ENCODE measurements around the gene MCF2.
"Not testable (repeated sequence)": the region's sequence is repeated elsewhere in the genome, so short reads cannot be mapped to it uniquely, and the experiment has no call there.

MCF2 gene

DNA sequence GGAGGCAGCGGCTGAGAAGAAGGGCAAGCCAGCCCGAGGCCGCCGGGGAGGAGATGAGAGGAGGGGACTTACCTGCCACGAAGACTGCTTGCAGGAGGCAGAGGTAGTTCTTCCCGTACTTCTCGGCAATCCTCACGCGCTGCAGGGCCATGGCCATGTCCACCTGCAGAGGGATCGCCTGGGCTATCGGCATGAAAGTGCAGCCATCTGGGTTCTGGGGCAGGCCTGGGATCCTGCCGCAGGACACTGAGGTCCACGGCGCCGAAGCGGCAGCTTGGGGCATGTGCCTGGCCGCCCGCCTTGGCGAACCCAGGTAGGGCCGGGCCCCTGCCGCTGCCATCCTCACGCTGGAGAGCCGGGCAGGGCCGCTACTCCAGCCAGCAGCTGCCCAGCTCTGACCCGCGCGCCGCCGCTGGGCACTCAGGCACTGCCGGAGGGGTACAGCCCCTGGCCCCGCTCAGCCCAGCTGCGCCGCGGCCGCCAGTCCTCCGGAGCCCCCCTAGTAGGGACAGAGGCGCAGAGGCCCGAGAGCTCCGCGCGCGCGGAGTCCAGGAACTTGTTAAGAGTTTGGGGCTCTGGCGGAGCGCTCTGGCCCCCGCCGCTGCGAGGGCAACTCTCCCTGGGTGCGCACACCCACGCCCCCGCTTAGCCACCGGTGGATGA is 16.0 kb downstream of the MCF2 start:
- peak; percentile 15 for DNase-seq (ENCODE audit: low spot score)
- TF ChIP-seq, protein P1, sequence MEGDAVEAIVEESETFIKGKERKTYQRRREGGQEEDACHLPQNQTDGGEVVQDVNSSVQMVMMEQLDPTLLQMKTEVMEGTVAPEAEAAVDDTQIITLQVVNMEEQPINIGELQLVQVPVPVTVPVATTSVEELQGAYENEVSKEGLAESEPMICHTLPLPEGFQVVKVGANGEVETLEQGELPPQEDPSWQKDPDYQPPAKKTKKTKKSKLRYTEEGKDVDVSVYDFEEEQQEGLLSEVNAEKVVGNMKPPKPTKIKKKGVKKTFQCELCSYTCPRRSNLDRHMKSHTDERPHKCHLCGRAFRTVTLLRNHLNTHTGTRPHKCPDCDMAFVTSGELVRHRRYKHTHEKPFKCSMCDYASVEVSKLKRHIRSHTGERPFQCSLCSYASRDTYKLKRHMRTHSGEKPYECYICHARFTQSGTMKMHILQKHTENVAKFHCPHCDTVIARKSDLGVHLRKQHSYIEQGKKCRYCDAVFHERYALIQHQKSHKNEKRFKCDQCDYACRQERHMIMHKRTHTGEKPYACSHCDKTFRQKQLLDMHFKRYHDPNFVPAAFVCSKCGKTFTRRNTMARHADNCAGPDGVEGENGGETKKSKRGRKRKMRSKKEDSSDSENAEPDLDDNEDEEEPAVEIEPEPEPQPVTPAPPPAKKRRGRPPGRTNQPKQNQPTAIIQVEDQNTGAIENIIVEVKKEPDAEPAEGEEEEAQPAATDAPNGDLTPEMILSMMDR (IDR thresholded peaks at IDR 0.05; ENCODE audit: extremely low read depth, insufficient read depth, missing control alignments), result no peak
- in situ Hi-C loops (cut with MboI; ENCODE audit: low pct_unique_long_range_greater_than_20kb, low sequenced_read_pairs, unreplicated experiment), result no loop called here

DNA sequence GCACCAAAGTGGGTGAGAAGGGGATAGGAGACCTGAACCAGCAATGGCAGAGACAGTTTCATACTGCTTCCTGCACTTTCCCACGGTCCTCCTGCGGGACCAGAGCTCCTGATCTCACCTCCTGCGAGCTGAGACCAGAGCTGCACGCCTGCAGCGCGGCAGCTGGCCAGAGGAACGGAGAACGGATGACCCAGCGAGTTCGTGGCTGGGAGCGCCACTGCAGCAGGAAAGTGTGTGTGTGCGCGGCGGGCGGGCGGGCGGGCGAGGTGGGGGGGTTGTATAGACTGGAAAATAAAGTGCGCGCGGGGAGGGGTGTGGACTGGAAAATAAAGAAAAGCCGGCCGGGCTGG is 16.5 kb downstream of the MCF2 start:
- TF ChIP-seq, protein P1 (IDR thresholded peaks at IDR 0.05; ENCODE audit: extremely low read depth, insufficient read depth, missing control alignments), result no peak
- in situ Hi-C loops (cut with MboI; ENCODE audit: low pct_unique_long_range_greater_than_20kb, low sequenced_read_pairs, unreplicated experiment), result no loop called here
- no peak for DNase-seq (ENCODE audit: low spot score)

DNA sequence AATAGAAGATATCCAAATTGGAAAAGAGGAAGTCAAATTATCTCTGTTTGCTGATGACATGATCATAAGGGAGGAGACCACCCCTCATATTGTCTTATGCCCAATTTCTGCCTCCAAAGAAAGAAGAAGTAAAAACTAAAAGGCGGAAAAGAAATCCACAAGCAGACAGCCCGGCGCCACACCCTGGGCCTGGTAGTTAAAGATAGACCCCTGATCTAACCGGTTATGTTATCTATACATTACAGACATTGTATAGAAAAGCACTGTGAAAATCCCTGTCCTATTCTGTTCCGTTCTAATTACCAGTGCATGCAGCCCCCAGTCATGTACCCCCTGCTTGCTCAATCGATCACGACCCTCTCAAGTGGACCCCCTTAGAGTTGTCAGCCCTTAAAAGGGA is 22.8 kb downstream of the MCF2 start:
- DNase-seq (ENCODE audit: low spot score); in situ Hi-C loops (cut with MboI; ENCODE audit: low pct_unique_long_range_greater_than_20kb, low sequenced_read_pairs, unreplicated experiment): not testable (repeated sequence)

DNA sequence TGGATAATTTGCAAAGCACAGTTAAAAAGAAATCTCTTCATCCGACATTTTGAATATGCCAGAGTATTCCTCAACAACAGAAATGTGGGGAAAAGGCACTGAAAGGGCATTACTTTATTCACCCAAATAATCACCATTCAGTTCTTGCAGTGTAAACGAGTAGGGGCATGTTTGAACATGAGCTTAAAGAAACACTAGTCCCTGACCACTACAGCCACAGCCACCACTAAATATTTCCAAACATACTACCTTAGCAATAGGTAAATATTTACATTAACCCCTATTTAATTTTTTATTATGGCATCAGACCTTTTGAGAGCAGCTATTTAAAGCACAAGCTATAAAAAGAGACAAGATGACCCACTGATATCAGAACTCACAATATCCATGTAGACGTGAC is 27.6 kb downstream of the MCF2 start:
- DNase-seq (ENCODE audit: low spot score), result no peak
- TF ChIP-seq, protein P1 (IDR thresholded peaks at IDR 0.05; ENCODE audit: extremely low read depth, insufficient read depth, missing control alignments), result no peak
- in situ Hi-C loops (cut with MboI; ENCODE audit: low pct_unique_long_range_greater_than_20kb, low sequenced_read_pairs, unreplicated experiment), result no loop called here

DNA sequence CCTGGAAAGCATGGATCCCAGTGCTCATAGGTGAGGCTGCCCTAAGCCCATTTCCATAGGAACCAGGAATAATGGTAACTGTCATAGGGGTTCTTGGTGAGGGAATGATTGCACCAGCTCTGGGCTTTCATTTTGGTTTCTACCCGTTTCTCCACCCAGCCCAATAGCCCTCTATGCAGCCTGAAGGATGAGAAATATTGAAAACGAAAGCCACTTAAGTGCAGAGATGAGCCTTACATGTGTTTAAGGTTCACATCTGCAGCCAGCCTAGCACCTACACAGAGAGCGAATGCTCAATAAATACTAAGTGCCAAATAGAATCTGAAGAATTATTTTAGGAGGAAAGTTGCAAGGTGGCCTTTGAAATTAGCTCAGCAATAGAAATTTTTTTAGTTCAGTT is 60.4 kb downstream of the MCF2 start:
- DNase-seq (ENCODE audit: low spot score), result peak; percentile 14
- in situ Hi-C loops (cut with MboI; ENCODE audit: low pct_unique_long_range_greater_than_20kb, low sequenced_read_pairs, unreplicated experiment), result no loop called here
- TF ChIP-seq, protein P1 (IDR thresholded peaks at IDR 0.05; ENCODE audit: extremely low read depth, insufficient read depth, missing control alignments), result no peak

DNA sequence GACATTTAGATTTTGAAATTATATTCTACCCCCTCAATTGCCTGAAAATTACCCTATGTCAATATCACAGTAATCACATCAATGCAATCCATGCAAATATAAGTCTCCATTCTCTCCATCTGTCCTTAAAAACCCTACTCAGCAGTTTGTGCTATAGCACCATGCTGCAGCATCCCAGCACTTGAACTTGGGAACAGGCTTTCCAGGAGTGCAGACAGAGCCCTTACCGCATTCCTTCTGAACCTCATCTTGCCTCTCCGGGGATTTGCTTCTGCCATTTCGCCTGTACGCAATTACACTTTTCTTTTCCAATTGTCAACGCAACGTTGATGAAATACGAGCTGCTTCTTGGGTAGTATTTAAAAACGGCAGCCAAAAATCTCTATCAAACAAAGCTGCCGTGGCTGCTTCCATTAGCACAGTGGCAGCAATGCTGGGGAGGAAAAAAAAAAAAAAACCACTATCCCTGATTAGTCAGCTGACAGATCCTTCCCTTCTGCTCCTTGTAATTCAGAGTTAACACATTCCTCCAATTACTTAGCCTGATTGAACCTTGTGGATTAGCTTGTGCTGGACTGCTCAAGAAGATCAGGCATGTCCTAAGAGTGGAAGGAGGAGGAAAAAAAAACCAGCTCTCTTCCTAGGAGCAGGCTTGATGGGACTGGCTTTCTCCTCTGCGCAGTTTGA is 65.6 kb downstream of the MCF2 start:
- DNase-seq (ENCODE audit: low spot score), result no peak
- TF ChIP-seq, protein P1 (IDR thresholded peaks at IDR 0.05; ENCODE audit: extremely low read depth, insufficient read depth, missing control alignments), result no peak
- in situ Hi-C loops (cut with MboI; ENCODE audit: low pct_unique_long_range_greater_than_20kb, low sequenced_read_pairs, unreplicated experiment), result no loop called here

DNA sequence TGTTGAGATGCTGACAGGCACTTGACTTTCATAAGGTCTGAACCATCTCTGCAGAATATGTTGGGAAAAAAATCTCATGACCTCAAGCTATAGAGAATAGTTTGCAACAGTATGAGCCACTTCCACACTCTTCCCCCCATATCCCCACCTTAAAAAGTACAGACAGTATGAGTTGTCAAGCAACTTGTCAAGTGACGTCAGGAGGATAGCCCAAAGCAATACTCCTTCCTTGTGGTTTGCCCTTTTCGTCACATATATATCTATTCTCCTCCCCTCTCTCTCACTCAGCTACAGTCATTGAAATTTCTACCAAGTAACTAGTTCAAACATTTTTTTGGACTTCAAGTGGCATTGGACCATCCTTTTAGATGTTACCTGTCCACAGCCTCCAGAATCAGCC is 67.7 kb downstream of the MCF2 start:
- DNase-seq (ENCODE audit: low spot score), result no peak
- TF ChIP-seq, protein P1 (IDR thresholded peaks at IDR 0.05; ENCODE audit: extremely low read depth, insufficient read depth, missing control alignments), result no peak
- in situ Hi-C loops (cut with MboI; ENCODE audit: low pct_unique_long_range_greater_than_20kb, low sequenced_read_pairs, unreplicated experiment), result no loop called here

All from GM13977 (cell line).